Keratinocyte (primary cell): ENCODE measurements around the gene WDR33. TPM values are rescaled to one million over a fixed set of nuclear protein-coding genes. Genes with fewer than 3 reads are reported as not detected.

Experiments used
- DNase-seq: peaks from one replicate; pipeline ENCODE4 v3.0.0-alpha.2; 2011; ENCODE audit warnings: low read depth, missing footprints, low spot score
- FAIRE-seq: peaks from 2 replicates; lab custom pipeline; 2011; peaks lifted over from hg19 to GRCh38; lab: Jason Lieb, UNC
- H2AFZ ChIP-seq: 2 replicates; pipeline ENCODE4 v1.6.0; 2012; ENCODE audit warnings: low read length, control low read depth, inconsistent platforms; ENCODE audit not compliant: control insufficient read depth
- H3K27ac ChIP-seq: 2 replicates; pipeline ENCODE4 v1.5.1; 2011; ENCODE audit warnings: low read length; ENCODE audit not compliant: control insufficient read depth, insufficient read depth
- H3K27me3 ChIP-seq: 3 replicates; pipeline ENCODE4 v1.6.0; 2011; ENCODE audit warnings: low read length; ENCODE audit not compliant: control insufficient read depth, insufficient read depth; ENCODE audit errors: extremely low read depth
- H3K36me3 ChIP-seq, 2 experiments: 2 replicates in 1 of 2; 3 replicates in 1 of 2; pipeline ENCODE4 v1.5.1; 2011; ENCODE audit warnings: low read length in 2 of 2, mild to moderate bottlenecking in 1 of 2; ENCODE audit not compliant: control insufficient read depth in 2 of 2, insufficient read depth in 2 of 2; ENCODE audit errors: extremely low read depth in 1 of 2
- H3K4me1 ChIP-seq: 3 replicates; pipeline ENCODE4 v1.5.1; 2011; ENCODE audit warnings: low read length; ENCODE audit not compliant: control insufficient read depth, insufficient read depth; ENCODE audit errors: extremely low read depth
- H3K4me2 ChIP-seq: 3 replicates; pipeline ENCODE4 v1.6.0; 2011; ENCODE audit warnings: low read depth, low read length; ENCODE audit not compliant: control insufficient read depth, insufficient read depth; ENCODE audit errors: extremely low read depth
- H3K4me3 ChIP-seq, 3 experiments: fragments of 200-600 bp in 1 of 3; sonication (generic) in 1 of 3; 2 replicates in 2 of 3; 3 replicates in 1 of 3; pipeline ENCODE4 v1.5.1; 2011 to 2016; ENCODE audit warnings: low read length in 3 of 3, mild to moderate bottlenecking in 3 of 3, control low read depth in 2 of 3, inconsistent platforms in 1 of 3, low read depth in 1 of 3, mixed read lengths in 1 of 3, mixed run types in 1 of 3, moderate library complexity in 1 of 3; ENCODE audit not compliant: control insufficient read depth in 2 of 3, insufficient read depth in 2 of 3; ENCODE audit errors: extremely low read depth in 1 of 3
- H3K79me2 ChIP-seq: 2 replicates; pipeline ENCODE4 v1.6.0; 2012; ENCODE audit warnings: low read length; ENCODE audit not compliant: control insufficient read depth, insufficient read depth
- H3K9ac ChIP-seq: 3 replicates; pipeline ENCODE4 v1.6.0; 2011; ENCODE audit warnings: low read length; ENCODE audit not compliant: control insufficient read depth, insufficient read depth; ENCODE audit errors: extremely low read depth
- H3K9me1 ChIP-seq: 3 replicates; pipeline ENCODE4 v1.6.0; 2011; ENCODE audit warnings: low read length; ENCODE audit not compliant: control insufficient read depth, insufficient read depth; ENCODE audit errors: extremely low read depth
- H3K9me3 ChIP-seq: 2 replicates; pipeline ENCODE4 v1.5.1; 2012; ENCODE audit warnings: low read depth, low read length; ENCODE audit not compliant: control insufficient read depth
- H4K20me1 ChIP-seq: 3 replicates; pipeline ENCODE4 v1.6.0; 2011; ENCODE audit warnings: low read length; ENCODE audit not compliant: control insufficient read depth, insufficient read depth; ENCODE audit errors: extremely low read depth
- EZH2 ChIP-seq: IDR thresholded peaks from one replicate; pipeline ENCODE4 v1.6.1; 2012; ENCODE audit warnings: inconsistent platforms, mild to moderate bottlenecking, low read length, moderate library complexity
- dilution Hi-C: fragments of 300-500 bp; cut with MboI; formaldehyde crosslinking; loops from one replicate; pipeline ENCODE4 v1.7.0; 2020; ENCODE audit warnings: low sequenced_read_pairs; ENCODE audit not compliant: extremely low pct_ligation_motif_present
- polyA plus RNA-seq, 5 experiments: library from polyadenylated mRNA; depleted of rRNA in 3 of 5; stranded (reverse) in 3 of 5; stranded (forward) in 1 of 5; unstranded in 1 of 5; fragments of >200 nt; gene quantifications; 1 replicate in 1 of 5; 2 replicates in 3 of 5; 3 replicates in 1 of 5; pipeline versions ENCODE4 v1.2.1 to v1.2.3, GENCODE V29; 2011 to 2012; ENCODE audit warnings: missing spikeins in 2 of 5, low read depth in 1 of 5, low replicate concordance in 1 of 5
- TF ChIP-seq, protein P1 (sequence below), 3 experiments: IDR thresholded peaks in 1 of 3; conservative IDR thresholded peaks in 1 of 3; optimal IDR thresholded peaks in 1 of 3; 2 replicates in 2 of 3; 3 replicates in 1 of 3; pipeline versions ENCODE3 to v1.5.1; 2011; ENCODE audit warnings: low read length in 3 of 3, mild to moderate bottlenecking in 3 of 3, moderate library complexity in 2 of 3, control low read depth in 1 of 3, inconsistent platforms in 1 of 3; ENCODE audit not compliant: insufficient read depth in 2 of 3; ENCODE audit errors: extremely low read depth in 1 of 3

Gene WDR33
- polyA plus RNA-seq, 1 donor (not counting 4 experiments of a cell fraction or from before 2014, with no cell fraction given), result 44.5 TPM

DNA sequence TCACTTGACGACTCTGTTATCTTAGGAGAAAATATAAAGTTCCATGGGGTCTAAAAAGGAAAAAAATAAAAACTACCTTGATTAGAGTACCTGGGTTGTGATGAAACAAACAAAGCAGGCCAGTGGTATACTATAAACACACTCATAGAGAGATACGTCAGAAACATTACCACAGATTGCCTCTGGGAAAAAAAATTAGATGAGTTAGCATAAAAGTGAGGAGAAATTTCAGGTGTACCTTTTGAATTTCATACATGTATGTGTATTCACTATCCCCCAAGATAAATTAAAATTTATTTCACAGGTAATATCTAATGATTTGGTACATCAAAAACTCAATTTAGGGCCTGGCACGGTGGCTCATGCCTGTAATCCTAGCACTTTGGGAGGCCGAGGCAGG, 18.2 kb downstream of the WDR33 start:
- Histone ChIP-seq H3K27ac (no peak overlapping the region), H3K79me2 (peaks cover 76% of the 10 kb centered on the region), H3K4me3 (no peak overlapping the region), H3K36me3 (no peaks in the 10 kb centered on the region), H4K20me1 (peaks cover 14% of the 10 kb centered on the region), H3K9me3 (no peaks in the 10 kb centered on the region), H2AFZ (no peak overlapping the region), H3K9ac (no peak overlapping the region), H3K27me3 (no peaks in the 10 kb centered on the region), H3K9me1 (no peaks in the 10 kb centered on the region), H3K4me1 (no peaks in the 10 kb centered on the region), H3K4me2 (no peak overlapping the region)
- dilution Hi-C loops, result no loop called here
- no peak for TF ChIP-seq EZH2
- TF ChIP-seq, protein P1, sequence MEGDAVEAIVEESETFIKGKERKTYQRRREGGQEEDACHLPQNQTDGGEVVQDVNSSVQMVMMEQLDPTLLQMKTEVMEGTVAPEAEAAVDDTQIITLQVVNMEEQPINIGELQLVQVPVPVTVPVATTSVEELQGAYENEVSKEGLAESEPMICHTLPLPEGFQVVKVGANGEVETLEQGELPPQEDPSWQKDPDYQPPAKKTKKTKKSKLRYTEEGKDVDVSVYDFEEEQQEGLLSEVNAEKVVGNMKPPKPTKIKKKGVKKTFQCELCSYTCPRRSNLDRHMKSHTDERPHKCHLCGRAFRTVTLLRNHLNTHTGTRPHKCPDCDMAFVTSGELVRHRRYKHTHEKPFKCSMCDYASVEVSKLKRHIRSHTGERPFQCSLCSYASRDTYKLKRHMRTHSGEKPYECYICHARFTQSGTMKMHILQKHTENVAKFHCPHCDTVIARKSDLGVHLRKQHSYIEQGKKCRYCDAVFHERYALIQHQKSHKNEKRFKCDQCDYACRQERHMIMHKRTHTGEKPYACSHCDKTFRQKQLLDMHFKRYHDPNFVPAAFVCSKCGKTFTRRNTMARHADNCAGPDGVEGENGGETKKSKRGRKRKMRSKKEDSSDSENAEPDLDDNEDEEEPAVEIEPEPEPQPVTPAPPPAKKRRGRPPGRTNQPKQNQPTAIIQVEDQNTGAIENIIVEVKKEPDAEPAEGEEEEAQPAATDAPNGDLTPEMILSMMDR (optimal IDR thresholded peaks at IDR 0.05 in 1 of 3, IDR thresholded peaks at IDR 0.05 in 1 of 3, conservative IDR thresholded peaks at IDR 0.05 in 1 of 3; ENCODE audit: extremely low read depth in 1 of 3, insufficient read depth in 2 of 3, low read length in 3 of 3), result no peak
- DNase-seq, result no peak
- no peak for FAIRE-seq

DNA sequence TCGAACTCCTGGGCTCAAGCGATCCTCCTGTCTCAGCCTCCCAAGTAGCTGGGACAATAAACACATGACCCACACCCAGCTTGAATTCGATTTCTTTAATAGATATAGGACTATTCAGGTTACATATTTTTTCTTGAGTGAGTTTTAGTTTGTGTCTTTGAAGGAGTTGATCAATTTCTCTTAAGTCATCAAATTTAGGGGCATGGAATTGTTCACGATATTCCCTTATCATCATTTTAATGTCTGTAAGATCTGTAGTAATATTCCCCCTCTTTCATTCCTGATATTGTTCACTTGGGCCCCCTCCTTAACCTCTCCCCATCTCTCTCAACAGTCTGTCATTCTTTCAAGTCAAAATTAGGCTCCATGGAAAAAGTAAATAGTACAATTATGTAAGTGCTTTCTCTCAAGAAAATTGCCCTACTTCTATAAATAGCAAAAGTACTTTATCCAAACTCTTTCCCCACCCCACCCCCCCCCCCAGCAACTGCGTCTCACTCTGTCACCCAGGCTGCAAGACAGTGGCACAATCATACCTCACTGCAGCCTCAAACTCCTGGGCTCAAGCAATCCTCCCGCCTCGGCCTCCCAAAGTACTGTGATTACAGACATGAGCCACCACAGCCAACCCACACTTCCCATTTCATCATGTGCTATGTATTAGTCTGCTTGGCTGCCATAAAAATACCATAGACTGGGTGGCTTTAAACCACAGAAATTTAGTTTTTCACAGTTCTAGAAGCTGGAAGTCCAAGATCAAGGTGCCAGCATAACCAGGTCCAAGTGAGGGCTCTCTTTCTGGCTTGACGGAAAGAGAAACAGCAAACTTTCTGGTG, 20.1 kb downstream of the WDR33 start:
- no peak overlapping the region for H3K4me3 ChIP-seq
- H3K4me1 ChIP-seq, result no peaks in the 10 kb centered on the region
- H3K36me3 ChIP-seq, result no peaks in the 10 kb centered on the region
- H4K20me1 ChIP-seq, result peaks cover 8% of the 10 kb centered on the region
- H2AFZ ChIP-seq, result no peak overlapping the region
- DNase-seq, result no peak
- TF ChIP-seq EZH2, result no peak
- TF ChIP-seq, protein P1 (optimal IDR thresholded peaks at IDR 0.05 in 1 of 3, IDR thresholded peaks at IDR 0.05 in 1 of 3, conservative IDR thresholded peaks at IDR 0.05 in 1 of 3; ENCODE audit: extremely low read depth in 1 of 3, insufficient read depth in 2 of 3, low read length in 3 of 3), result no peak
- FAIRE-seq, result no peak
- no peaks in the 10 kb centered on the region for H3K27me3 ChIP-seq
- no peak overlapping the region for H3K4me2 ChIP-seq
- no peak overlapping the region for H3K9ac ChIP-seq
- H3K27ac ChIP-seq, result no peak overlapping the region
- H3K9me3 ChIP-seq, result no peaks in the 10 kb centered on the region
- H3K79me2 ChIP-seq, result peaks cover 63% of the 10 kb centered on the region
- dilution Hi-C loops, result no loop called here
- H3K9me1 ChIP-seq, result no peaks in the 10 kb centered on the region
